HCT116 (cell line): Measurements from ENCODE around the gene PRDM11. TPM values are rescaled to one million over a fixed set of nuclear protein-coding genes. Genes with fewer than 3 reads are reported as not detected.
A peak's percentile ranks its signal among the peaks of the same experiment; 100 is the strongest.

Source experiments
- ATAC-seq: fragments of 200-7000 bp; cut with Tn5 transposase; 2 replicates; pipeline ENCODE4 v1.9.1; 2020; ENCODE audit warnings: mild to moderate bottlenecking, moderate library complexity
- BruUV-seq: library from RNA; stranded (reverse); fragments of 400-500 nt; replicated peaks from 2 replicates; lab custom pipeline; 2021; lab: Mats Ljungman, UMichigan
- CTCF ChIA-PET: fragments of 300-600 bp; sonication (Branson Sonifier 250); formaldehyde crosslinking; loops from one replicate; lab custom pipeline; 2021; ENCODE audit warnings: antibody characterized with exemption; lab: Charles Lee
- POLR2A ChIA-PET: fragments of 300-600, 350-600 bp; sonication (Branson Sonifier 250); formaldehyde crosslinking; loops from one replicate; lab custom pipeline; 2021; ENCODE audit warnings: antibody characterized with exemption; lab: Charles Lee
- RAD21 ChIA-PET, 2 experiments: fragments of 300-600 bp; sonication (Branson Sonifier 250); formaldehyde crosslinking; loops; one replicate each; lab custom pipeline; 2023; ENCODE audit warnings: low total read pairs in 2 of 2; ENCODE audit not compliant: uncharacterized antibody in 2 of 2, unreplicated experiment in 2 of 2, low non-redundant PET in 1 of 2; lab: Charles Lee
- DNase-seq: peaks from one replicate; pipeline ENCODE4 v3.0.0-alpha.2; 2010; ENCODE audit warnings: low read depth, low spot score
- H2AFZ ChIP-seq: fragments of 200-600 bp; shearing (Covaris generic), sonication (generic); 2 replicates; pipeline ENCODE4 v1.6.1; 2017; ENCODE audit warnings: low read depth, mixed run types, mixed read lengths, antibody characterized with exemption, low read length; ENCODE audit not compliant: poor library complexity, severe bottlenecking
- H3K27ac ChIP-seq: 2 replicates; pipeline ENCODE4 v1.5.1; 2012; ENCODE audit warnings: low read depth, low read length
- H3K27me3 ChIP-seq: fragments of 200-600 bp; sonication (generic); 2 replicates; pipeline ENCODE4 v1.6.1; 2016; ENCODE audit warnings: mixed run types, low read length, mixed read lengths; ENCODE audit not compliant: insufficient read depth
- H3K36me3 ChIP-seq, 2 experiments: fragments of 200-500 bp in 1 of 2; fragments of 200-600 bp in 1 of 2; sonication (Bioruptor generic) in 1 of 2; sonication (generic) in 1 of 2; 2 replicates each; pipeline versions ENCODE4 v1.5.1 to v1.6.1; 2014 to 2016; ENCODE audit warnings: low read length in 2 of 2, inconsistent platforms in 1 of 2, mixed read lengths in 1 of 2, mixed run types in 1 of 2; ENCODE audit not compliant: insufficient read depth in 2 of 2, control insufficient read depth in 1 of 2
- H3K4me1 ChIP-seq, 2 experiments: fragments of 200-600 bp in 1 of 2; sonication (generic) in 1 of 2; 2 replicates each; pipeline versions ENCODE4 v1.5.1 to v1.6.1; 2012 to 2017; ENCODE audit warnings: low read length in 2 of 2, inconsistent platforms in 1 of 2, mild to moderate bottlenecking in 1 of 2, mixed read lengths in 1 of 2, mixed run types in 1 of 2, moderate library complexity in 1 of 2; ENCODE audit not compliant: insufficient read depth in 2 of 2, control insufficient read depth in 1 of 2
- H3K4me2 ChIP-seq: fragments of 200-600 bp; sonication (generic); 2 replicates; pipeline ENCODE4 v1.6.1; 2017; ENCODE audit warnings: mixed run types, low read length, mixed read lengths
- H3K4me3 ChIP-seq, 2 experiments: fragments of 200-600 bp in 1 of 2; sonication (generic) in 1 of 2; replicated peaks in 1 of 2; 2 replicates each; pipeline ENCODE4 v1.5.1; 2011 to 2016; ENCODE audit warnings: low read length in 2 of 2, control low read depth in 1 of 2, low read depth in 1 of 2, mild to moderate bottlenecking in 1 of 2, mixed read lengths in 1 of 2, mixed run types in 1 of 2
- H3K79me2 ChIP-seq: fragments of 200-600 bp; sonication (generic); 2 replicates; pipeline ENCODE4 v1.6.1; 2017; ENCODE audit warnings: mild to moderate bottlenecking, mixed run types, low read length, moderate library complexity, mixed read lengths; ENCODE audit not compliant: insufficient read depth
- H3K9ac ChIP-seq: fragments of 200-600 bp; sonication (generic); 2 replicates; pipeline ENCODE4 v1.6.1; 2016; ENCODE audit warnings: low read length, mixed read lengths
- H3K9me2 ChIP-seq: fragments of 200-600 bp; sonication (generic), shearing (Covaris generic); 2 replicates; pipeline ENCODE4 v1.6.1; 2017; ENCODE audit warnings: mixed run types, mild to moderate bottlenecking, moderate library complexity; ENCODE audit not compliant: insufficient read depth
- H3K9me3 ChIP-seq, 2 experiments: fragments of 200-500 bp in 1 of 2; fragments of 200-600 bp in 1 of 2; sonication (Bioruptor generic) in 1 of 2; sonication (generic) in 1 of 2; 2 replicates each; pipeline ENCODE4 v1.6.1; 2014 to 2017; ENCODE audit warnings: low read length in 2 of 2, mixed read lengths in 2 of 2, inconsistent platforms in 1 of 2, low read depth in 1 of 2, mild to moderate bottlenecking in 1 of 2, mixed run types in 1 of 2, moderate library complexity in 1 of 2; ENCODE audit not compliant: control insufficient read depth in 1 of 2, insufficient read depth in 1 of 2
- H4K20me1 ChIP-seq: fragments of 200-600 bp; sonication (generic), shearing (Covaris generic); 2 replicates; pipeline ENCODE4 v1.6.1; 2017; ENCODE audit warnings: mixed run types, mild to moderate bottlenecking, moderate library complexity; ENCODE audit not compliant: insufficient read depth
- CTCF ChIP-seq, 3 experiments: fragments of 200-600 bp in 1 of 3; sonication (generic) in 1 of 3; IDR thresholded peaks in 2 of 3; conservative IDR thresholded peaks in 1 of 3; 2 replicates each; pipeline ENCODE4 v1.5.1; 2012 to 2017; ENCODE audit warnings: low read depth in 2 of 3, low read length in 2 of 3, antibody characterized with exemption in 1 of 3, borderline replicate concordance in 1 of 3, control low read depth in 1 of 3, mild to moderate bottlenecking in 1 of 3, mixed read lengths in 1 of 3, mixed run types in 1 of 3, moderate library complexity in 1 of 3; ENCODE audit not compliant: insufficient read depth in 1 of 3
- EZH2 ChIP-seq: fragments of 200-600 bp; sonication (generic); IDR thresholded peaks from 2 replicates; pipeline ENCODE4 v1.6.1; 2017; ENCODE audit warnings: antibody characterized with exemption, mixed run types
- RAD21 ChIP-seq: IDR thresholded peaks from 2 replicates; pipeline ENCODE4 v1.6.1; 2012; ENCODE audit warnings: low read depth, mild to moderate bottlenecking
- ZFX ChIP-seq: fragments of 450-650 bp; IDR thresholded peaks from 2 replicates; pipeline ENCODE4 v1.6.1; 2017
- intact Hi-C: fragments of 100-400 bp; cut with micrococcal nuclease; formaldehyde crosslinking; loops from 2 replicates; pipeline ENCODE4 v1.10.0; 2022
- total RNA-seq: library from RNA; stranded (reverse); gene quantifications from one replicate; pipeline ENCODE4 v1.2.1, GENCODE V29; 2021; ENCODE audit not compliant: unreplicated experiment

PRDM11 gene
- total RNA-seq, 1 experiment from 2014 or later = 9.3 TPM

DNA sequence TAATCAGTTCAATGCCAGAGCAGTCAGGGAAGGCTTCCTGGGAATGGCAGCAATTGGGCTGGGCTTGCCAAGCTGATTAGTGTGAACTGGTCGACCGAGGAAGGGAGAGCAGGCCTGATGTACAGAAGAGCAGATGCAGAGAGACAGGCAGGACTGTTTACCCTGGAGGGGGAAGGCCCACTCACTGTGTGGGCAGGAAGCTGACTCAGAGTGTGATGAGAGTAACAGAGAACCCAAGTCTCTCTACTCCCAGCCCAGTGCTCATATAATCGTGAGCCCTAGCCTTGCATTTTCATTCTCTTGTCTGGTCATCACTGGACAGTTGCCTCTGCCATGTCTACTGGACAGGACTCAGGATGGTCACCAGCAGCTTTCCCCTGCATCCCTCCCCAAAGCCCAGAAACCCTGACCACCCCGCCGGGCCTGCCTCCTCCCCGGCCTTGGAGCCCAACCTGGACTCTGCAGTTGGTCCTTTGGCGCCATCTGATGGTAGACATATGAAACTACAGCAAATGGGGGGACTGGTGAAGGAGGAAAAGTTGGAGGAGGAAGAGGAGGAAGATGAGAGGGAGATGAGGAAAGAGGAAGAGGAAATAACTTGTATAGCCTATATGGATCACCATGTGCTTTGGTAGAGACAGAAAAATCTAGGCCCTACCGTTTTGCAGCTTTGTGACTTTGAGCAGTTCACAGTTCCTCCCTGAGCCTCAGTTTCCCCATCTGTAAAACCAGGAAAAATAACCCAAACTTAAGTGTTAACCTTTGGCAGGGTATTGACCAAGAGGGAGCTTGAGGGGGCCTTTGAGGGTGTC is 43.4 kb upstream of the PRDM11 start:
- Histone ChIP-seq H3K27me3 (peaks cover 20% of the 10 kb centered on the region), H3K27ac (no peak overlapping the region), H3K4me1 (peaks cover 0 to 7% of the 10 kb centered on the region in 2 experiments; a peak in 2 of 4 replicates), H3K79me2 (no peaks in the 10 kb centered on the region), H2AFZ (no peak overlapping the region), H3K9me2 (no peaks in the 10 kb centered on the region), H3K9ac (no peak overlapping the region), H3K36me3 (no peaks in the 10 kb centered on the region), H3K4me3 (no peak overlapping the region), H3K9me3 (no peaks in the 10 kb centered on the region), H3K4me2 (no peak overlapping the region), H4K20me1 (no peaks in the 10 kb centered on the region)
- BruUV-seq = no TSS peak
- DNase-seq (peak; percentile 45), ATAC-seq (peak; percentile 68)
- RAD21 ChIA-PET = interaction anchor here (0.5 to 3.4 kb wide), 5 partner anchors 166 to 1096 kb away, joined by 7 to 26 read pairs (median 10); no protein-coding TSS in a partner anchor
- POLR2A ChIA-PET = interaction anchor here (1.2 kb wide), 2 partner anchors 166 to 176 kb away, joined by 3 to 4 read pairs; no protein-coding TSS in a partner anchor
- CTCF ChIA-PET = interaction anchor here (0.6 to 10.7 kb wide), 8 partner anchors 13 to 237 kb away, joined by 3 to 236 read pairs (median 4); no protein-coding TSS in a partner anchor
- no peak for TF ChIP-seq ZFX
- peak; percentile 97 for TF ChIP-seq RAD21
- TF ChIP-seq CTCF (IDR thresholded peaks at IDR 0.05 in 2 of 3, conservative IDR thresholded peaks at IDR 0.05 in 1 of 3; ENCODE audit: borderline replicate concordance in 1 of 3, insufficient read depth in 1 of 3, low read depth in 2 of 3, low read length in 2 of 3) = peak; percentile 91 to 97 (median 96)
- no peak for TF ChIP-seq EZH2
- intact Hi-C loops = loop anchor here (1.0 kb wide), 2 partner anchors 167 to 176 kb away; no protein-coding TSS in a partner anchor
